B cell (primary cell): ENCODE data around the gene OR4N2. TPM values are rescaled to one million over a fixed set of nuclear protein-coding genes. Genes with fewer than 3 reads are reported as not detected.
"Not testable (repeated sequence)": the region's sequence is repeated elsewhere in the genome, so short reads cannot be mapped to it uniquely, and the experiment has no call there.

ENCODE experiments used
- ATAC-seq: fragments of 200-7000 bp; cut with Tn5 transposase; one replicate; pipeline ENCODE4 v1.10.0; 2021; ENCODE audit warnings: low read depth, mild to moderate bottlenecking, moderate number of reproducible peaks, moderate library complexity
- CTCF ChIA-PET: fragments of 350-600 bp; sonication (Branson Sonifier 250); formaldehyde crosslinking; loops from one replicate; lab custom pipeline; 2021; ENCODE audit warnings: antibody characterized with exemption, inconsistent platforms; lab: Charles Lee
- POLR2A ChIA-PET: fragments of 350-600 bp; sonication (Branson Sonifier 250); formaldehyde crosslinking; loops from one replicate; lab custom pipeline; 2021; ENCODE audit warnings: antibody characterized with exemption; lab: Charles Lee
- DNase-seq: peaks from one replicate; pipeline ENCODE4 v3.0.0; 2013
- H2AFZ ChIP-seq: 2 replicates; pipeline ENCODE4 v1.6.1; 2012; ENCODE audit warnings: mild to moderate bottlenecking, low read depth, low read length; ENCODE audit not compliant: insufficient read depth, poor library complexity, severe bottlenecking
- H3K27ac ChIP-seq, 2 donors: 1 replicate in 1 of 2; 2 replicates in 1 of 2; pipeline ENCODE4 v1.5.1; 2012 to 2013; ENCODE audit warnings: low read length in 2 of 2, mild to moderate bottlenecking in 2 of 2, moderate library complexity in 1 of 2
- H3K27me3 ChIP-seq, 4 experiments: fragments of 200-600 bp in 1 of 4; sonication (generic) in 1 of 4; replicated peaks in 1 of 4; 1 replicate in 2 of 4; 2 replicates in 2 of 4; pipeline versions ENCODE4 v1.6.1 to v1.7.0; 2013 to 2016; ENCODE audit warnings: low read length in 3 of 4, mild to moderate bottlenecking in 2 of 4, mixed read lengths in 1 of 4, moderate library complexity in 1 of 4; ENCODE audit not compliant: insufficient read depth in 4 of 4, control insufficient read depth in 3 of 4; ENCODE audit errors: control extremely low read depth in 1 of 4
- H3K36me3 ChIP-seq, 2 experiments: replicated peaks in 1 of 2; 1 replicate in 1 of 2; 2 replicates in 1 of 2; pipeline versions ENCODE4 v1.6.1 to v1.7.1; 2013; ENCODE audit warnings: low read length in 1 of 2; ENCODE audit not compliant: insufficient read depth in 2 of 2, control insufficient read depth in 1 of 2; ENCODE audit errors: control extremely low read depth in 1 of 2, extremely low read depth in 1 of 2
- H3K4me1 ChIP-seq, 2 donors: fragments of 200-600 bp in 1 of 2; sonication (generic) in 1 of 2; 1 replicate in 1 of 2; 2 replicates in 1 of 2; pipeline versions ENCODE4 v1.5.1 to v1.6.1; 2013 to 2017; ENCODE audit warnings: low read length in 2 of 2; ENCODE audit not compliant: control insufficient read depth in 2 of 2, insufficient read depth in 2 of 2
- H3K4me2 ChIP-seq: replicated peaks from 2 replicates; pipeline ENCODE3; 2012; ENCODE audit warnings: mild to moderate bottlenecking, low read depth, low read length; ENCODE audit not compliant: poor library complexity, severe bottlenecking
- H3K4me3 ChIP-seq, 5 experiments: fragments of 200-600 bp in 1 of 5; sonication (generic) in 1 of 5; 1 replicate in 3 of 5; 2 replicates in 2 of 5; pipeline versions ENCODE4 v1.5.1 to v1.7.0; 2011 to 2016; ENCODE audit warnings: low read length in 4 of 5, mild to moderate bottlenecking in 4 of 5, low read depth in 2 of 5, control low read depth in 1 of 5, moderate library complexity in 1 of 5; ENCODE audit not compliant: insufficient read depth in 1 of 5; ENCODE audit errors: control extremely low read depth in 1 of 5, extremely low read depth in 1 of 5
- H3K79me2 ChIP-seq: fragments of 200-600 bp; sonication (generic); one replicate; pipeline ENCODE4 v1.6.0; 2016; ENCODE audit warnings: low read length; ENCODE audit not compliant: control insufficient read depth, insufficient read depth
- H3K9ac ChIP-seq: fragments of 200-600 bp; sonication (generic); 2 replicates; pipeline ENCODE4 v1.6.1; 2017; ENCODE audit warnings: mild to moderate bottlenecking, low read length, moderate library complexity
- H3K9me3 ChIP-seq, 3 donors: one replicate each; pipeline versions ENCODE4 v1.6.1 to v1.7.1; 2013; ENCODE audit warnings: low read length in 2 of 3; ENCODE audit not compliant: control insufficient read depth in 2 of 3, insufficient read depth in 1 of 3; ENCODE audit errors: control extremely low read depth in 1 of 3
- H4K20me1 ChIP-seq: 2 replicates; pipeline ENCODE4 v1.6.0; 2012; ENCODE audit warnings: mild to moderate bottlenecking, low read length; ENCODE audit not compliant: insufficient read depth, control insufficient read depth, poor library complexity, severe bottlenecking
- H3K27ac Mint-ChIP-seq: one replicate; pipeline ENCODE4 v1.8.0; 2021; ENCODE audit warnings: mixed read lengths
- H3K27me3 Mint-ChIP-seq: one replicate; pipeline ENCODE4 v1.8.0; 2021; ENCODE audit warnings: mixed read lengths
- H3K4me1 Mint-ChIP-seq: one replicate; pipeline ENCODE4 v1.8.0; 2021; ENCODE audit warnings: mixed read lengths
- H3K4me3 Mint-ChIP-seq: one replicate; pipeline ENCODE4 v1.8.0; 2021; ENCODE audit warnings: mixed read lengths
- H3K9me3 Mint-ChIP-seq: one replicate; pipeline ENCODE4 v1.8.0; 2022; ENCODE audit warnings: mixed read lengths; ENCODE audit not compliant: insufficient read depth
- CTCF ChIP-seq: fragments of 200-600 bp; IDR thresholded peaks from one replicate; pipeline ENCODE4 v1.8.0; 2022; ENCODE audit warnings: antibody characterized with exemption, mild to moderate bottlenecking
- EZH2 ChIP-seq: IDR thresholded peaks from 2 replicates; pipeline ENCODE4 v1.6.1; 2012; ENCODE audit warnings: borderline replicate concordance, low read depth, mild to moderate bottlenecking, moderate library complexity, low read length; ENCODE audit not compliant: insufficient read depth, poor library complexity, severe bottlenecking
- WGBS: methylation state at CpG from one replicate; pipeline ENCODE4 v1.1.5; 2013; ENCODE audit warnings: missing lambda C conversion rate; ENCODE audit not compliant: insufficient coverage; 5-methylcytosine and 5-hydroxymethylcytosine counted together
- intact Hi-C: fragments of 100-400 bp; cut with micrococcal nuclease; formaldehyde crosslinking; loops from one replicate; pipeline ENCODE4 v1.10.0; 2022
- polyA plus RNA-seq: library from polyadenylated mRNA; depleted of rRNA; stranded (reverse); fragments of >200 nt; gene quantifications from 2 replicates; pipeline ENCODE4 v1.2.3, GENCODE V29; 2012
- total RNA-seq, 2 donors: library from RNA; stranded (reverse); fragments of 120-200 nt in 1 of 2; gene quantifications; 1 replicate in 1 of 2; 2 replicates in 1 of 2; pipeline versions ENCODE4 v1.2.3 to v1.2.4, GENCODE V29; 2013 to 2022

The OR4N2 gene
- total and polyA plus RNA-seq, 2 donors (not counting 1 experiment from before 2014, with no cell fraction given): not detected

- H3K4me1 ChIP-seq, CTCF ChIA-PET, intact Hi-C loops: not testable (repeated sequence)
Measured at GRCh38 chr14:19821016-19821415, 17.4 kb downstream of the OR4N2 start.

GRCh38 chr14:19823178-19823577, 19.6 kb downstream of the OR4N2 start:
- ATAC-seq: no peak
- intact Hi-C loops: no loop called here
- no peak overlapping the region for H2AFZ ChIP-seq
- H3K36me3 ChIP-seq: no peaks in the 10 kb centered on the region
- no peaks in the 10 kb centered on the region for H4K20me1 ChIP-seq
- no peaks in the 10 kb centered on the region for H3K4me1 ChIP-seq
- no peaks in the 10 kb centered on the region for H3K79me2 ChIP-seq
- H3K27ac ChIP-seq: no peak overlapping the region
- peaks cover 4% of the 10 kb centered on the region for H3K9me3 Mint-ChIP-seq
- no peak for DNase-seq
- TF ChIP-seq CTCF: no peak
- TF ChIP-seq EZH2: no peak
- H3K27ac Mint-ChIP-seq: no peak overlapping the region
- no peak overlapping the region for H3K4me3 ChIP-seq
- no peaks in the 10 kb centered on the region for H3K4me1 Mint-ChIP-seq
- H3K27me3 Mint-ChIP-seq: no peaks in the 10 kb centered on the region
- no peak overlapping the region for H3K9ac ChIP-seq
- no peak overlapping the region for H3K4me3 Mint-ChIP-seq
- H3K4me2 ChIP-seq: no peak overlapping the region
- WGBS: no CpG with 5 or more reads among the region's 1 CpG
- no peaks in the 10 kb centered on the region for H3K27me3 ChIP-seq
- ChIA-PET CTCF (no interaction called here), POLR2A (no interaction called here)
- H3K9me3 ChIP-seq: peaks cover 0 to 13% (median 0%) of the 10 kb centered on the region in 3 donors

More at GRCh38 chr14:19821016-19821415, 17.4 kb downstream of the OR4N2 start:
- H3K79me2 ChIP-seq, POLR2A ChIA-PET, H3K27ac ChIP-seq, H3K9me3 Mint-ChIP-seq, H3K4me3 Mint-ChIP-seq, H3K4me1 Mint-ChIP-seq, H3K27ac Mint-ChIP-seq, H2AFZ ChIP-seq, ATAC-seq, H3K27me3 ChIP-seq, H3K4me3 ChIP-seq, H3K36me3 ChIP-seq, H3K9ac ChIP-seq, H3K27me3 Mint-ChIP-seq, DNase-seq, H3K4me2 ChIP-seq, H4K20me1 ChIP-seq: not testable (repeated sequence)
- 77% methylated on average over 5 of the region's 6 CpGs for WGBS
- H3K9me3 ChIP-seq: peaks cover 0 to 13% (median 0%) of the 10 kb centered on the region in 3 donors
